ENCODE measurements around the gene NHERF2.

The NHERF2 gene

DNA sequence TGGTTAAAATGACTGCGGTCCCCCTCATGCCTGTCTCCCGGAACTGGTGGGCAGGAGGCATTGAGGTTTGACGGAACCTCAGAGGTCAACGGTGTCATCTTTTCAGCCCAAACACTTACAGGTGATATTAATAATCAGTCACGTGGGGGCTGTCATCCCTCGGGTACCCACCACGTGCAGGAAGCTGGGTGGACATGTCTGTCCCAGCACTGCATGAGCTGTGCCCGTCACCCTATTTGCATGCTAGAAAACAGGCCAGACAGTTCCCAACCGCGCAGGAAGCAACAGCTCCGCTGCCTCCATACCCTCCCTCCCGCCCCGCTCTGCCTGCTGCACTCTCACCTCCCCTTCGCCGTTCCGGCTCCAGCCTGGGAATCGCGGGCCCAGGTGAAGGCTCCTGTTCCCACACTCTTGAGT is 35.6 kb upstream of the NHERF2 start:
- no peak for DNase-seq

DNA sequence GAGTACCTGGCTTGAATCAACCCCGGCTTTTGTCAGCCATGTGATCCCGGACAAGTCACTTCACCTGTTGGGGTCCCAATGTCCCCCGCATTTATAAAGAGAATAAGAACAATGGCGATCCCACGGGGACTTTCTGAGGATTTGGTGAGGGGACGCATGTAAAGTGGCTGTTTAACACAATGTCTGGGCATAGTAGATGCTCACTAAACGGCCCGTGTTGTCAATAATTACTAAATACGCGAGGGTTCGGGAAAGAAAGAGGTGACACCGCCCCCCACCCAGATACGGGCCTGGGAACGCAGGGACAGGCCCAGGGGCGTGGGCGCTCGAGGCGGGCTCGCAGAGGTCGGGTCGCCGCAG is 35.1 kb upstream of the NHERF2 start:
- DNase-seq = no peak

DNA sequence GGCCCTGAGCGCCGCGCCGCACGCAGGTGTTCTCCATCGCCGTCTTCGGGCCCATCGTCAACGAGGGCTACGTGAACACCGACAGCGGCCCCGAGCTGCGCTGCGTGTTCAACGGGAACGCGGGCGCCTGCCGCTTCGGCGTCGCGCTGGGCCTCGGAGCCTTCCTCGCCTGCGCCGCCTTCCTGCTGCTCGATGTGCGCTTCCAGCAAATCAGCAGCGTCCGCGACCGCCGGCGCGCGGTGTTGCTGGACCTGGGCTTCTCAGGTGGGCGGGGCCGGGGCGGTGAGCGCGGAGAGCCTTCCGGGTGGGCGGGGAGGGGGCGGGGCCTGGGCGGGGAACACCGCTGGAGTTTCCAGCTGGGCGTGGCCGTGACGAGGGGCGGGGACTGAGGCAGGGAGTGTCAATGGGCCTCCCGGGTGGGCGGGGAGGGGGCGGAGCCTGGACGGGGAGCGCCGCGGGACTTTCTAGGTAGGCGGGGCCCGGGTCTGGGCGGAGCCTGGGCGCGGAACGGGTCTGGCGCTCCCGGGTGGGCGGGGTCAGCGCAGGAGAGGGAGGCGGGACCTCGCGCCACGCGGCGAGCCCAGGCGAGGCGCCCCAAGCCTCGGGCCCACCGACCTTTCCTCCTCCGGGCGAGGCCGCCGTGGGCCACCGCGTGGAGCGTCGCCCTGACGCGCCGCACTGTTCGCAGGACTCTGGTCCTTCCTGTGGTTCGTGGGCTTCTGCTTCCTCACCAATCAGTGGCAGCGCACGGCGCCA is 34.6 kb upstream of the NHERF2 start:
- DNase-seq = no peak

DNA sequence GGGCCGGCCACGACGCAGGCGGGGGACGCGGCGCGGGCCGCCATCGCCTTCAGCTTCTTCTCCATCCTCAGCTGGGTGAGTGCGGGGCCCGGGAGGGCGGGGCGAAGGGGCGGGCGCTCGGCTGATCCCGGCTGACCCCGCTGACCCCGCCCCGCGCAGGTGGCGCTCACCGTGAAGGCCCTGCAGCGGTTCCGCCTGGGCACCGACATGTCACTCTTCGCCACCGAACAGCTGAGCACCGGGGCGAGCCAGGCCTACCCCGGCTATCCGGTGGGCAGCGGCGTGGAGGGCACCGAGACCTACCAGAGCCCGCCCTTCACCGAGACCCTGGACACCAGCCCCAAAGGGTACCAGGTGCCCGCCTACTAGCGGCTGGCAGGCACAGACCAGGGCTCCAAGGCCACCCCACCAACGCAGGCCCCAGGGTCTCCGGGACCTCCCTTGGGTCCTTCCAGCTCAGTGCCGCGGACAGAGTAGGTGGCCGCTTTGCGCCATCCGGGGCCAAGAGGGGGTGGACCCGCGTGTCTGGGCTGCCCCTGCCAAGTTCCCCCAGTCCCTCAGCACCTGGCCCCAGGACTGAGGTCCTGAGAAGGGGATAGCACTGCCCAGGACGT is 33.9 kb upstream of the NHERF2 start:
- no peak for DNase-seq

DNA sequence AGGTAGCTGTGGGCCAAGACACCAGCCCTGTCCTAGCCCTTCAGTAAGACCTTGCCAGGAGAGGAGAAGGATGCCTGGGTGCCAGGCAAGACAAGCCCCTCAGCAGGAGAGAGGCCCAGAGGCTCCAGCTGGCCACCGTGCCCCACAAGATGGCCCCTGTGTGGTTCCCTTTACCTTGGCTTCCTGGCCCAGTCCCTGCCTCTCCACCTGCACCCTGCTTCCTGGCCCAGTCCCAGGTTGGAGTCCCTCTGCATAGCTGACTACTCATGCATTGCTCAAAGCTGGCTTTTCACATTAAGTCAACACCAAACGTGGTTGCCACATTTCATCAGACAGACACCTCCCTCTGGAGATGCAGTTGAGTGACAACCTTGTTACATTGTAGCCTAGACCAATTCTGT is 33.0 kb upstream of the NHERF2 start:
- DNase-seq = no peak

DNA sequence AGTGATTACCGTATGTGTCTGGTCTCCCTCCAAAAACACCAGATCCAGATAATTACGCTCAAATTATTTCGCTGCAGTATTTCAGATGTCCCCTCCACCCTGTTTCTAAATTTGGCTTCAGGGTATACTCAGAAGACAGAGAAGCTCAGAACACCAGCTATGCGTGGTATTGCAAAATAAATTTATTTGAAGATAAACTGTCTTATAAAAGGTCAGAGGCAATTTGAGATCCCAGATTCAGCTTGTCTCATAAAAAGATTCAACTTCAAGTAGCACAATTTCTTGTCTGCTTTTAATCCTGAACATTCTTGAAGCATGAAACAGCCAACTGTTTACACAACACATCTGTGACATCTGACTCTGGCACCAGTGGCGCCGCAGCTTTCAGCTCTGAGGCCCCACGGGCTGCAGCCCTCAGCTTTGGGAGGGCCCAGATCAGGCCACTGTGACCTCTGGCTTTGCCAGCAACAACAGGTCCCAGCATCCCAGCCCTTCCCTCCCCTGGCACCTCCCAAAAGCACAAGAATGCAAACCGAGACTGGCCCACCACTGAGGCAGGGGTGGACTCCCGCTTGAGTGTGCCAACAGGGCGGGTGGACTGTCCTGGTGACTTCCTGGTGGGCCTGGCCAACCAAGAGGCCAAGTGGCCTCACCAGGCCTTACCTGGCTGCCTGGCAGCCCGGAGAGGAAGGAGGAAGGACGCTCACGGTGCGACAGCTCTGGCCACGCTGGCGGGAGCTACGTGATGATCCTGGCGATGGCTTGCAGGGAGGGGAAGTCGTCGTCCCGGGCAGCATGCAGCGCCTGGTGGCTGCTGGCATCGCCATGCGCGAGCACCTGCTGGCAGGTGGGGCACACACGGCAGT is 29.0 kb upstream of the NHERF2 start:
- no peak for DNase-seq

DNA sequence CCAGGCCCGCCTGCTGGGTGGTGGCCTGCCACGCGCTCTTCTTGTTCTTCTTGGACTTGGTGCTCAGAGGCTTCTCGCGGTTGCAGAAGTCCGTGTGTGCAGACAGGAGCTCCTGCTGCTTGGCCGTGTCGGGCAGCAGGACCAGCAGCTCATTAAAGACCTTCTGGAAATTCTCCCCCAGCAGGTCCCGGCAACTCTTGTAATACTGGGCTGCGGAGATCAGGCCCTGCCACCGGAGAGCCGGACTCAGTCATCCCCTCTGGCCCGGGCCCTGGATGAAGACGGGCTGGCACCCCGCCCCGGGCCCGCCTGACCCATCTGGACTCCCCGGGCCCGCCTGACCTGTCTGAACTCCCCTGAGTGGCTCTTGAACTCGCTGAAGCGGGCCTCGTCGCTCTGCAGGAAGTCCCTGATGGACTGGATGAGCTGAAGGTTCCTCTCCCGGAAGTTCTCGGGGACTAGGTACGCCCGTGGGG is 28.3 kb upstream of the NHERF2 start:
- DNase-seq = no peak

DNA sequence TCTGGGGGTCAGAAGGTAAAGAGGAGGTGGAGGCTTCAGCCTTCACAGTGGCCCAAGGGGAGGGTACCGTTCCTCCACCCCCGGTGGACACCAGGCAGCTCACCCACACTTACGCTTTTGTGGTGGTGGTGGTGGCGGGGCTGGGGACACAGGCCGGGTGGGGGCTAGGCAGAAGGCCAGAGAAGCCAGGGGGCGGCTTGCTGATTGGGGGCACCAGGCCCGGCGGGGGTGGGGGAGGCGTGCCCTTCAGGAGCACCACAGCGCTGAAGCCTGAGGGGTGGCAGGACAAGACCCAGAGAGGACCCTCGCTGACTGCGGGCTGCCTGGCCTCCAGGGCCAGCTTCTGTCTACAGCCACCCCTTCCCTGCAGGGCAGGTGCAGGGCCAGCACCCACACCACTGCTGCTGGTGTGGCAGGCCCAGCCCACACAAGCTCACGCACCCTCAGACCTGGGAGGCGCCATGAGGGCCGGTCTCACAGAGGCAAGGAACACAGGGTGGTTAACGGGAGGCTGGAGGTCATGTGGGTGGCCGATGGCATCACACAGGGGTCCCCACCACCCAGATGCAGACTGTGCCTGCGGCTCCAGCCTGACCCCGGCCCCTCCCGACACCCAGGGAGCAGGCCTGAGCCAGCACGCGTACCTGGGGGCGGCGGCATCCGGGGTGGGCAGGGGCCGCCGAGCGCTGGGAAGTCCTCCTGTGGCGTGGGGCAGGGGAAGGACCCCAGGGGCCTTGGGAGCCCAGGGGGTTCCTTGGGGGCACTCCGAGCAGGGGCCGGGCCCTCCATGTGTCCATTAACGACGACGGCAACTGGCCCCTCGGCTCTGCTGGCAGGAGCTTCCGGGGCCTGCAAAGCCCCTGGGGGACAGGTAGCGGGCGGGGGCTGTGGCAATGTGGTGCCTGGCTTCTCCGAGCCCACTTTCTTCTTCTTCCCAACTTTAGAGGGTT is 27.6 kb upstream of the NHERF2 start:
- no peak for DNase-seq

DNA sequence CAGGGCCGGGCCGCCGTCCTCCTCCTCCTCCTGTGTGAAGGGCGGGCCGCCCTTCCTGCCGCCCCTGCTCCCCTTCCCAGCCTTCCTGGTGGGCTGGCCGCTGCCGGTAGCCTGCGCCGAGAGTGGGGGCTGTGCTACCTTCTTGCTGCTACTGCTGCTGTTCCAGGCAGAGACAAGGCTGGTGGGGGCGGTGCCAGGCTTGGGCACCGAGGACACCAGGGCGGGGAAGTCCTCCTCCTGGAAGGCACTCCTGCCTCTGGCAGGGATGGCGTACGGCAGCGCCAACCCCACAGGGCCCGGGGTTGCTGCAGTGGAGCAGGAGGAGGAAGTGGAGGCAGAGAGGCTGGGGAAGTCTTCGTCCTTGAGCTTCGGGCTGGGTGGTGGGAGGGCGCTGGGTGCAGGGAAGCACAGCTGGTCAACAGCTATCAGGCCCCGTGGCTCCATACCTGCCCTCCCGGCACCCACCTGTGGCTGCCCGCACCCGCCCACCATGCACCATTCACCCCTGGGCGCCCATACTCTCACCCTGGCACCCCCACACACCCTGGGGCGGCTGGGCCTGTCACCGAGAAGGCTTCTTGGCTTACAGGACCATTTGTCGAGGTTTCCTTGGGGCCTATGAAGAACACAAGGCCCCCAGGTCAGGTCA is 26.7 kb upstream of the NHERF2 start:
- no peak for DNase-seq

DNA sequence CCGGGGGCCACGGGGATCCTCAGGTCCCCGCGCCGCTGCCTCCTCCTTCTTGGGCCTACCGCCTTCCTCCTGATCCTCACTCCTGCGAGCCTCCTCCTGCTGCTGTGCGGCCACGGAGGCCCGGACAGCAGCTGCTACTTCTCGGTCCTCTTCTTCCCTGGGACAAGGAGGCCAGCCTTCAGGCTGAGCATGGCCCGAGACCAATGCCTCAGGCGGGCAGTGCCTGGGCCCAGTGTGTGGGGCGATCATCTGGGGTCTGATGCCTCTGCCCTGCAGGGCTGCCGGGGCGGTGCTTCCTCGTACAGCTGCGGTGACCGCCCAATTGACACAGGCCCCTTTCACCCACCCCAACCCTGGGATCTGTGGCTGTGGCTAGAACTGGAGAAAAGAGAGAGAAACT is 25.7 kb upstream of the NHERF2 start:
- no peak for DNase-seq

DNA sequence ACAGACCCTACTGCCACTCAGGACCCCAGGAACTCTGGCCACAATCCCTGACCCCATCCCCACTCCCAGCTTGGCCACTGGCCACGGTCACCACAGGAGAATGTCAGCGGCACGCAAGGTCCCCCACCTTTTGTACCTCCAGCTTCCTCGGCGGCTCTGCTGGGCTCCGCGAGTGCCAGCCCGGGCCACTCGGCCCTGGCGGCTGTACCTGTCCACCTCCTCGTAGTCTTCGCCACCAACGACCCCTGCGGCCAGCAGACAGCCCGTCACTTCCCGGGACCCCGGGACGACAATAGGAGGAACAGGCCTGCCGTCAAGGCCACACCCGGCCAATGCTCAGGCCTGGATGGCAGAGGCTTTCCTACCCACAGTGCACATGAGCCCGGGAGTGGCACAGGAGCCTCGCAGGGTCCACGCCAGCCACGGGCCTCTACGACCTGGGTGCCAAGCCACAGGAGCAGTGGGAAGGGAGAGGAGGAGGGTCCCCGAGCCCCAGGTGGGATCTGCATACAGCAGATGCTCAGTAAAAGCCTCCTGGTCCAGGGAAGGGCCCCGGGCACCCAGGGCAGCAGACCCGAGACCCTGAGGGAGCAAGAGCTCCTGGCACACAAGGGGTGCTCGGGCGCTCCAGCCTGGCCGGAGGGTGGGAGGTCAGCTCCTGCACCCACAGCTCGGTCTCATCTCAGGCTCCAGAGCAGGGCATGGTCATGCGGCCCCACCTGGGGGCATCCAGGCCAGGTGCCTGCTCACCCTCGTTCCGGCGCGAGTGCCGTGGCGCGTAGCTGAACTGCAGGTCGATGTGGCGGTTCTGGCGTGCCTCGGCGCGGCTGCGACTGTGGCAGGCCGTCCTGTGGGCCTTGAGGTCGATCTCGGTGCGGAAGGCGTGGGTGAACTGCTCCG is 25.0 kb upstream of the NHERF2 start:
- DNase-seq = no peak

DNA sequence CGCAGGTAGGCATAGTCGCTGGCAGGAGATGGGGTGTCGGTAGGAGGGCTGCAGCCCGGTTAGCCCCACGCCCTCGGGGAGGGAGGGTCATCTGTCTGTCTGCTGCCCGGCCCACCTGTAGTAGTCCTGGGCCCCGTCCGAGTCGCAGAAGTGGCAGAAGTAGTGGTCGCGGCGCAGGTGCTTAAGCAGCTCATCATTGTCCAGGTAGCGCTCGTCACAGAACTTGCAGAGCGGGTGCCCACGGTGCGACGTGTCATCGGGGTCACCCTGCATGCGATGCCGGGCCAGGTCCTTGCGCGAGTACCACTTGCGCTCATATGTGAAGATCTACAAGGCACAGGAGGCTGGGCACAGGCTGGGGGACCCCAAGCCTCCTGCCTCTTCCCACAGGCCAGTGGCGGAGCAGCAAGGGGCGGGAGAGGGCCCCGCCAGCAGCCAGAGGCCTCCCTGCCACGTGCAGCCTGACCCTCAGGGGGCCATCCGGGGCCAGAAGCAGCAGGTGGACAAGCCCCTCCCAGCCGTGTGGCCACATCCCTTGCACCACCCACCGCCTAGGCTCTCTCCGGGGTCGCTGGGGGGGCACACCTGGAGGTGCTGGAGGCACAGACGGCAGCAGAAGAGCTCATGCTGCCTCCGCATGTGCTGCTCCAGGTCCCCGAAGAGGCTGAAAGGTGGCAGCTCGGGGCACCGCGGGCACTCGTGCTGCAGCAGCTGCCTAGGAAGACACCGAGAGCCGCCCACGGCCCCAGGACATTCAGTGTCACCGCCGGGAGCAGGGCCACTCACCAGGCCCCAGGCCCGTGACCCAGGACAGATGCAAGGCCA is 24.1 kb upstream of the NHERF2 start:
- DNase-seq = no peak

DNA sequence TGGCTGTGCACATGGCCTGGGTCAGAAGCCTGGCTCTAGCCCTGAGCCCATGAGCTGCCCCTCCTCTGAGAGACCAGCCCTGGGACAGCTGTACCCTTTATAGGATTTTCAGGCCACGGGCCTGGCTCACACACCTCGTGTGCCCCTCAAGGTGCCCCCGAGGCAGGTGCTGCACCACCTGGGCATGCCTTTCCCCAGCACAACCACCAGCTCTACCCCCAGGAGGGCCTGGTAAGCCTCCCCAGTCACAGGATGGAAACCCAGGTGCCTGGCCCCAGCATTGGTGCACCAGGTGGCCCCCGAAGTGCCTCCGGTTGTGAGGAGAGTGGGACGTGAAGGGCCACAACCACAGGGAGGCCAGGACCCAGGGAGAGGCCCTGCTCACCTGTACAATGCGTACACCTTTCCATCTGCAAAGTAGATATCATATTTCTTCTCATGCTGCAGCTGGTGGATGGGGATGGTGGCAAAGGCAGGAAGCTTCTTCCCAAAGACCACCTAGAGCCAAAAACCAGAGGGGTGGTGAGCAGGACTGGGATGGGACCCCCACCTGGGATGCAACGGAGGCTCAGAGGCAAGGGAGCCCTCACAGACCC is 23.4 kb upstream of the NHERF2 start:
- no peak for DNase-seq

DNA sequence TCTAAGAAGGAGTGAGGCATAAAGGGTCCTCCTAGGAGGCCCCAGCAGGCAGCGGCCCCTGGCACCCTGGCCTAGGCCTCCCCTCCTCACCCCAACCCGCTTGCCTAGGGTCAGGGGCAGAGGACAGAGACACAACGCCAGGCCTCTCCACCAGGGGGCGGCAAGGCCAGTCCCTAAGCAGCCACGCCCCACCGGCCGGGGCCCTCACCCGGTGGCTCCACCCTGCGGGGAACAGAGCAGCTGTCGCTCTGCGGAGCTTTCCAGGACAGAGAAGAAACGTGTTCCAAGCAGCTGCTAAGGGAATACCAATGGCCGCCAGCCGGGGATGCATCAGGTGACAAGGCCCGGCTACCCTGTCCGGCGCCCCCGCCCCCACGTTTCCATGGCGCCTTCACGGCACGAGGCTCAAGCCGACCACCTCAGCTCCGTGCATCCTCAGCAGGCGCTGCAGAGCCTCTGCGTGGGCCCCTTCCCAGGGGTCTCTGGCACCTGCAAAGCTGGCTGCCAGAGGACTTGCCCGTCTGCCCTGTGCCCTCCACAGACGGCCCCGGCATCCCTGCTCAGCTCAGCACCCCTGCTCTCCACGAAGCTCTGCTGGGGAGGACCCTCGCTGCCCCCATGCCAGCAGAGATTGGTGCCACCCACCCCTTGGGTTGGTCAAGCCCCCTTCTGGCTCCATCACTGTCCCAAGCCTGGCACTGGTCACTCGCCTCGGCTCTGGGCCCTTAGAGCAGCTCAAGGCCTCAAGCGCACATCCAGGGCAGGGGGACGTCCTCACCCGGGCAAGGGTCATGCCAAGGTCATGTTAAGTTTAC is 22.7 kb upstream of the NHERF2 start:
- peak; percentile 88 for DNase-seq

DNA sequence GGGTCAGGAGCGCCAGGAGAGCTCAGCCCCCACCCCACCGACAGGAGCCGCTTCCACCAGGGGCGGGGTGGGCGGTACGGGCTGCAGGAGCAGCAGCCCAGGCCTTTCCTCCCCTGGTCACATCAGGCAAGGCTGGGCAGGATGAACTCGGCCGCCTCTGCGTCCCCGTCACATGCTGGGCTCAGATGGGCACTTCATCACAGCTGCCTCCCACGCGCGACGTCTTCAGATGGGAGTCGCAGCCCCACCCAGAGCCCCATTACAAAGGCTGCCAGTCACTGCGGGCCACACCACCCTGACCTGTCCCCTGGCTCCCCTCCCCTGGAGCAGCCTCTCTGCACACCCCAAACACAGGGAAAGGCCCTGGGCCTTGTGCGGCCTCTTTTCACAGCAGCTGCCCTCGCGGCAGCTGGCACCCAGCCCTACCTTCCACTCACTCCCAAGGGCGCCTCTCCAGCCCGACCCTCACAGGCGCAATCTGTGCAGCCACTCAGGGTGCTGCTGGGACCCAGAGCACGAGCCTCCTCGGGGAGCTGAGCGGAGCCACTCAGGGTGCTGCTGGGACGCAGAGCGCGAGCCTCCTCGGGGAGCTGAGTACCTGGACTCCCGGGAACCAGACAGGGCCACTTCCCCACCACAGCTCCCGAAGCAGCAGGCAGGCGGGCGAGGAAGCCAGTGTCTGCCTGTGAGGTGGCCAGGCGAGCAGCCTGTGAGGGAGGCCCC is 21.7 kb upstream of the NHERF2 start:
- no peak for DNase-seq

DNA sequence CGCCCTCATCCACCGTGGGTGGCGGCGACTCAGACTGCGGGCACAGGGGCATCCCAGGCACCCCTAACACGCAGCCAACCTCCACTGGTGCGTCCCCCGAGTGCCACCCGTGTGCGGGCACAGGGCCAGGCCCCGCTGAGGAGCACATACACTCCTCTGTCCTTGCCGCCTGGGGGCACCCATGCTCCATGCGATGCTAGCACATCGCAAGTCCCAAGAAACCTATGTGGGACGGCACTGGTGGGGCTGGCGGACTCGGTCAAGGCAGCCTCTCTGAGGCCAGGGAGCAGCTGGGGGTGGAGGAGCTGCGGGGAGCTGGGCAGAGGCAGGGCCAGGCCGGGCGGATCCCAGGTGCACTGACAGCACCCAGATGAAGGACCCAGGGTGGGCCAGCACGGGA is 21.1 kb upstream of the NHERF2 start:
- DNase-seq = peak; percentile 40

DNA sequence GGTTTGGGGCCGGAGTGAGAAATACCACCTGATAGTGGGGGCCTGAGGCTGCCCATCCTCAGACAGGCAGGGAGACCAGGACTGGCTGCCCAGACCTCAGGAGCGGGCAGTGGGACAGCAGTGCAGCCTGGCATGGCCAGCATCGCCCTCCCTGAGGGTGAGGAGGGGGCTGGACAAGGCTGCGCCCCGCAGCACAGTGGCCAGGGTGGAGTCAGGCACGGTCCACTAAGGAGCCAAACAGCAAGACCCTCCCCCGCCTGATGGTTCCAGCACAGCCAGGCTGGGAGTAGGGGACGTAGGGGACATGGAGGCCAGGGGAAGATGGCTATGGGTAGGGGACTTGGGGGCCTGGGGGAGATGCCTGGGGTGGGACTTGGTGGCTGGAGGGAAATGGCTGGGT is 20.4 kb upstream of the NHERF2 start:
- DNase-seq = no peak

Measured in NCI-H2107 (cell line).